Stimulated activated CD4-positive, alpha-beta T cell treated with anti-CD3 and anti-CD28 coated beads, TNF-alpha, amount 100 ng/mL, for 48 hours (primary cell): Measurements from ENCODE around the gene SLC9A2.

Experiments used
- DNase-seq, 3 donors: peaks; one replicate each; pipeline ENCODE4 v3.0.0-alpha.2; 2020; ENCODE audit warnings: low read depth in 3 of 3

SLC9A2 gene

GRCh38 chr2:102735416-102736109, 116.2 kb downstream of the SLC9A2 start:
- no peak for DNase-seq

DNA sequence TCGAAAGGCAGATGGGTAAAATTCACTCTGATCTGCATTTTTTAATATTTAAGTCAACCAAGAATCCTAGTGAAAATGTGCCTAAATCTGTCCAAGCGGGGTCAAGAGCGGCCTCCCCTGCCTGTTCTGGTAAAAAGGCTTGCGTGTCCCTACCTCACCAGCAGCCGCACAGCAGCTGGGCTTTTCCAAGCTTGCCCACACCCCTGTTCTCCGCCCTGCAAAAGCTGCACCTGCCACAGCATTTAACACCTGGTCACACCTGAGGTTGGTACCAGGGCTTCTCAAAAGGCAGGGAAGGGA, 116.7 kb downstream of the SLC9A2 start:
- DNase-seq: no peak

DNA sequence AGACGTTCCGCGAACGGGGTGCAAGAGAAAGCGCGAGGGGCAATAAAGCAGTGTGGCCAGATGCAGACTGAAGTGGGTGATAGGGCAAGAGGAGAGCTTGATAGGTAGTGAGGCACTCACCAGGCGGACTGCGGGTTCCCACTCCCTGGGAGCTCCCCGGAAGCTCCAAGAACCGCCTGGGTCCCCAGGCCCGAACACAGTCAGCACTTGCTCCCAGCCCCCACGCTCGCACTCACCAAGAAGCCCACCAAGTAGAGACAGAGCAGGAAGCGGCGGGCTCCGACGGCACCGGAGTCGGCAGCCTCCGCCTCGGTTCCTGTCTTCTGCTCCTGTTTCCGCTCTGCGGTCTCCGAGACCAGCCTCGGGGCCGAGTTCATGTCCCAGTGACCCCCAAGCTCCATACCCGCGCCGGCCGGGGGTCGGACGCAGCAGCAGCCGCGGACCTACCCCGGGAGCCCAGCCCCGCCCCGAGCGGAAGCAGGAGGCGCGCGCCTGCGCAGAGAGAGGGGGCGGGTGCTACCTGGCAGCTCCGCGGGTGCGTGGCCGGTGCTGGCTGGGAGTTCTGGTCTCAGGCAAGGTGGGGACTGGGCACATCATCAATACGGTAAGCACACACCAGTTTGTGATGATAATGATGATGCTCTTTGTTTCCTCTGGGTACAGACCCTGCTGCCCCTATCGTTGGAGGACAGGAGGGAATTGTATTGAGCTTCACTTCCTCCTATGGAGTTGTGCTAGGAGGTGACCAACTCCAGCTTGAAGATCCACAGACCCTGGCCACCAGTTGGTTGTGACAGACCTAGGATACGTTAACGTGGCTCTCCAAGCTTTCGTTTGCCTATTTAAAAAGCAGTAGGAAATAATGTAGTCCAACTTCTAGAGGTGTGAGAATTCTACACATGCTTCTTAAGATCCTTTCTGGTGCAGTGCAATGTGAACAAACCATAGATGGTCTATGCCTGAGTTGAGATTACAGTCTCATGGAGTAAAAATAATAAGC, 117.4 kb downstream of the SLC9A2 start:
- DNase-seq: peak; percentile 65 to 83 (median 69)

GRCh38 chr2:102737431-102737830, 118.1 kb downstream of the SLC9A2 start:
- no peak for DNase-seq

- no peak for DNase-seq
Measured at GRCh38 chr2:102743259-102743658, 123.9 kb downstream of the SLC9A2 start.

DNA sequence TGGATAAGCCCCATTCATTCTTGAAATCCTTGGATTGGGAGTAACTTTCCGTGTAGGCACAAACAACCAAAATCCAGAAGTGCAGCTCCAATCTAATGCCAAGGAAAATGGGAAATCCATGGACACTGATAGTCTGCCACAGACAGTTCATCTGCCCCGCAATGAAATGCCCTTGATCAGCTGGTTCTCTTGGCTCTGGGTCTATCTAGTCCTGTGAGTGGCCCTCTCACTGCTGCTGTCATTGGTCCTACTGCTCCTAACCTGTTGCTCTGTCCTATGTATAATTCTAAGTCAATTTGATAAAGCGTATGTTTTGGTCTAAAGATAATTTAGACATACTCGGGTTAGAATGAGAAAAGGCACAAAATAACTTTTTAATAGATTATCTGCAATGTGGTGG, 128.8 kb downstream of the SLC9A2 start:
- no peak for DNase-seq

- no peak for DNase-seq
Measured at GRCh38 chr2:102749938-102750337, 130.6 kb downstream of the SLC9A2 start.

GRCh38 chr2:102753563-102754159, 134.3 kb downstream of the SLC9A2 start:
- peak in 1 of 3 donors; percentile 13 for DNase-seq

- DNase-seq: no peak
Measured at GRCh38 chr2:102754456-102755145, 135.2 kb downstream of the SLC9A2 start.

DNA sequence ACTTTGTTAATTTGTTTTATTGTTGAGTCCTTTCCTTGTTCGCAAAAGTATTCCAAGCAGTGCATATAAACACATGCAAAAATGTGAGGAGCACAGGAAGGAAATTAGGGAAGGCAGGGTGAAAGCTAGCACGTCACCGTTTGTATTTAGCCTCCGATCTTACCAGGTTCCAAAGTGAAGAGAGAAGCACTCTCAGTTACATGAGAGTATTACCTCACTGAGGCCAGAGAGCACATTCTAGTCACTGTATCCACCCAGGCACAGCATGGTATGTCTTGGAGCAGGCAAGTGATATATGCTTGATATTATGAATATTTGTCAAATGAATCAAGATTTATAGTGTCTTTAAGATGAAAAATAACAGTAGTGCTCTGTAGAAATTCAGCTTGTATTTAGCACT, 135.9 kb downstream of the SLC9A2 start:
- DNase-seq: no peak

DNA sequence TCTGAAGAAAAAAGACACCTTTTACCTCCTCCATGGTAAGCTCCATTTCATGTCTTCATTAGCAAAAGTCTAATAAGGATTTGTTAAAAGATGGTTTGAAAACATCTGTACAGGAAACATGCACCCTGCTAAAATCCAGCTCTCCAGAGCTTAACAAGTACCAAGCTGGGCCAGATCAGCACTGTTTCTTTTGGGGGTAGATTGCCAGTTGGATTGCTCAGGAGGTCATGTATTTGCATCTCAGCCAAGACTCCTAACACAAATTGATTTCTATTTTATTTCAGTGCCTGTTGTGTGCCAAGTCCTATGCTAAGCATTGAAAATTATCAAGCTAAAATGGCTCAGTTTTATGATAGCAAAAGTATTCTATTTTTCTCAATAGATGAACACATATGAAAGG, 139.1 kb downstream of the SLC9A2 start:
- no peak for DNase-seq
